Measurements from ENCODE around the gene LYPD5.

The LYPD5 gene

GRCh38 chr19:43804432-43804831, 2.2 kb upstream of the LYPD5 start:
- no peak for DNase-seq

GRCh38 chr19:43799502-43800142, 2.6 kb downstream of the LYPD5 start:
- no peak for DNase-seq

DNA sequence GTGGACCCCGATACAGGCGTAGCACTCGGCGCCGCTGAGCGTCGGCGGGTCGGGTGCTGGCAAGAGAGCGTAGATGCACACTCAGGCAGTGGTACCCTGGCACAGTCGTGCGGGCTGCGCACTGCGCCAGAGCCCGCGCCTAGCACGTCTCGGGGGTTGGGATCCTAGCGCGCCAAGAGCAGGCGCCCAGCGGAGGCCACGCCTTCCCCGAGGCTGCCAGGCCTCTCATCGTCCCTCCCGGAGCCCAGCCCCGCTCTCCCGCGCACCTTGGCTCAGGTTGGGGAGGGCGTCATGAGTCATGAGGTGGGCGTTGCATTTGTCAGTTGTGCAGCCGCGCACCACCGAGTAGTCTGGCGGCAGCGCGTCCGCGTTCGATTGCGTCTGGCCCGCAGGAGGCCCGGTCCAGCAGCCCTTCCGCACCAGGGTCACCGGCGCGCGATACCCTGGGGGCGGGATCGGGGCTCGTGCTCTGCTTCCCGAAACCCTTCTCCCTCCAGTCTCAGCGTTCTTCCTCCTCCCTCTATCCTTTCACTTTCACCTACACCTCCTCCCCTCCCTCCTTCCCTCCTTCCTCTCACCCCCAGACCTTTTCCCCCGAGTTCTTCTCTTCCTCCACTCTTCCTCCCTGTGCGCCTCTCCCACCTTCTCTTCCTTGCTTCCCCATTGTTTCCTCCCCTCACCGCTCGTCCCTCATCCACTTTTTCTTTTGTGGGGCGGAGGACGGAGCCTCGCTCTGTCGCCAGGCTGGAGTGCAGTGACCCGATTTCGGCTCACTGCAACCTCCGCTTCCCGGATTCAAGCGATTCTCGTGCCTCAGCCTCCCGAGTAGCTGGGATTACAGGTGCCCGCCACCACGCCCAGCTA, 3.5 kb downstream of the LYPD5 start:
- DNase-seq: peak in 1 of 2 donors; percentile 27

DNA sequence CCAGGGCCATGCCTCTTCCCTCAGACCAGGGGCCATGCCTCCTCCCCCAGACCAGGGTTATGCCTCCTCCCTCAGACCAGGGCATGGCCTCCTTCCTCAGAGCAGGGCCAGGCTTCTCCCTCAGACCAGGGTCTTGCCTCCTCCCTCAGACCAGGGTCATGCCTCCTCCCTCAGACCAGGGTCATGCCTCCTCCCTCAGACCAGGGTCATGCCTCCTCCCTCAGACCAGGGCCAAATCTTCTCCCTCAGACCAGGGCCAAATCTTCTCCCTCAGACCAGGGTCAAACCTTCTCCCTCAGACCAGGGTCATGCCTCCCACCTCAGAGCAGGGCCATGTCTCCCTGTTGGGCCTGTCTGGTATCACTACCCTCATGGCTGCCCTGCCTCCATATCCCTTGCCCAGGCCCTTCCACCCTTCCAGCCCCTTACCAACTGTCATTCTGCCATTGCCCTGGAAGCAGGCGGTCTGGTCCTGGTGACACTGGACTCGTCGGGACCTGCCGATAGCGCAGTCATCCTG, 4.2 kb downstream of the LYPD5 start:
- DNase-seq: no peak

- no peak for DNase-seq
These were observed 4.7 kb downstream of the LYPD5 start for GRCh38 chr19:43797556-43797955.

DNA sequence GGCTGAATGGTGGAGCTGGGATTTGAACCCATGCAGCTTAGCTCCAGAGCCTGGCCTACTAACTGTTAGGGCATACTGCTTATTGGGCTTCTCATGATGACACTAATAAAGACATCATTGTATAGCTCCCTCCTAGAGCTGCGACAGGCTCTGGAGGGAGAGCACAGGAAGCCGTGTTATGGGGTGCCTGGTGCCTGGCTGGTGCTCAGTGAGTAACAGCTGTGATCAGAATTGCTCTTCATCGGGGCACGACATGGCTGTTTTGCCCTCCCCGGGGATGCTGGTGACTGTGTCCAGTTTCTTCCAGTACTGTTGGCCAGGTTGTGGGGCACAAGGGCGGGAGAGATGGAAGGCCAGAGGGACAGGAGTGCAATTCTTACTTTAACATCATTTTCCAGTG, 5.1 kb downstream of the LYPD5 start:
- DNase-seq: no peak

DNA sequence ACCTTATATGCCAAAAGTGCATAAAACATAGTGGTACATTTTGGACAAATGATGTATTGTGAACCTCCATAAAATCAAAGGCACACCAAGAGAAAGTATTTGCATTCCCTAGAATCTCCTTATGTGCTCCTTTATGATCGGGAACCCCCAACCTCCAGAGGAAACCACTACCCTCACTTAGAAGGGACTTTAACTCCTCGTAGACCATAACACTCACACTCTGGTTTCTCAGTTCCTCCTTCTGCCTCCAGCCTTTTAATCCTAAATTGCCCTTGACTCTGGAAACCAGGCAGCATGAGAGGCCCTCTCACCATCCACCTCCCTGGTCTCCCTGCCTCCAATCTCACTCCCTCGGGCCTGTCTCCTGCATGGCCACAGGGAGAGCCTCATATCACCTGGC, 11.7 kb downstream of the LYPD5 start:
- no peak for DNase-seq

- DNase-seq: no peak
These were observed 13.2 kb downstream of the LYPD5 start for GRCh38 chr19:43789029-43789428.

DNA sequence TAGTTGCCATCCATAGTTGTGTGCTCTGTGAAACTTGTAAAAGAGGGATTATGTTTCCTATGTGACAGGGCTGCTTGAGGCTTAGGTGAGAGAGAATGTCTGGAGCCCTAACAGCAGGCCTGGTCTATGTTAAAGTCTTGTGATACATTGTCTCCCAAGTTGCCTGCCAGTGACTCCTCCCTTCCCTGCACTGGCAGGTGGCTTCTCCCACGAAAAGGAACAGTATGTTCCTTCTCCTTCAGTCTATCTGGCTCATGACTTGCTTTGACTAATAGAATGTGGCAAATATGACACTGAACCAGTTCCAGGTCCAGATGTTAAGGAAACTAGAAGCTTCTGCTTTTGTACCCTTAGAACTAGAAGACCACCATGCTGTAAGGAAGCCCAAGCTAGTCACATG, 15.6 kb downstream of the LYPD5 start:
- DNase-seq: no peak

DNA sequence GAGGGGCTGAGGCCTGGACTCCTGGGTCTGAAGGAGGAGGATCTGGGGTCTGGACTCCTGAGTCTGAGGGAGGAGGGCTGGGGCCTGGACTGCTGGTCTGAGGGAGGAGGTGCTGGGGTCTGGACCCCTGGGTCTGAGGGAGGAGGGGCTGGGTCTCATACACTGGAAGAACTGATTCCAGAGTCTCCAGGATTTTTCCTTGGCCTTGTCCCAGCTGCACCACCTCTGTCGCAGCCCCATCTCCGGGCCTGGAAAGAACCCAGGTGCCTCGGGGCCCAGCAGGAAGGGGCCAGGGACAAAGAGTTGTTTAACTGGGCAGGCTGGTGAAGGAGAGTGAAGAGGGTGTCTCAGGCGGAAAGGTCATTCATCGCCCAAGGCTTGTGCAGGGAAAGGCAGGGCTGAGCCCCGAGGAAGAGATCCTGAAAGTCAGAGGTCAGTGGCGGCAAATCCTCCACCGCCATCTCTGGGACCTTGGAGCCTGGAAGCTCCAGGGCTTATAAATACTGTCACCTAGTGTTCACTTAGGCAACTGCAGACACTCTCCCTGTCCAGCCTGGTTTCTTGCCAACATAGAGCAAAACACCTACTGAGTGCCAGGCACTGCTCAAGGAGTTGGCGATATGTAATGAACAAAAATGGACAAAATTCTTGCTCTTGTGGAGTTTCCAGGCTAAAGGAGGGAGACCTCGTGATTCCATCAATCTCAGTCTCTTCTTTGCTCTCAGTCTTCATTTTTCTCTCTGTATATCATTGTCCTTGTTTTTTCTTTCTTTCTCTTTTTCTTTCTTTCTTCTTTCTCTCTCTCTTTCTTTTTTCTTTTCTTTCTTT, 17.1 kb downstream of the LYPD5 start:
- DNase-seq: peak; percentile 18 to 53

DNA sequence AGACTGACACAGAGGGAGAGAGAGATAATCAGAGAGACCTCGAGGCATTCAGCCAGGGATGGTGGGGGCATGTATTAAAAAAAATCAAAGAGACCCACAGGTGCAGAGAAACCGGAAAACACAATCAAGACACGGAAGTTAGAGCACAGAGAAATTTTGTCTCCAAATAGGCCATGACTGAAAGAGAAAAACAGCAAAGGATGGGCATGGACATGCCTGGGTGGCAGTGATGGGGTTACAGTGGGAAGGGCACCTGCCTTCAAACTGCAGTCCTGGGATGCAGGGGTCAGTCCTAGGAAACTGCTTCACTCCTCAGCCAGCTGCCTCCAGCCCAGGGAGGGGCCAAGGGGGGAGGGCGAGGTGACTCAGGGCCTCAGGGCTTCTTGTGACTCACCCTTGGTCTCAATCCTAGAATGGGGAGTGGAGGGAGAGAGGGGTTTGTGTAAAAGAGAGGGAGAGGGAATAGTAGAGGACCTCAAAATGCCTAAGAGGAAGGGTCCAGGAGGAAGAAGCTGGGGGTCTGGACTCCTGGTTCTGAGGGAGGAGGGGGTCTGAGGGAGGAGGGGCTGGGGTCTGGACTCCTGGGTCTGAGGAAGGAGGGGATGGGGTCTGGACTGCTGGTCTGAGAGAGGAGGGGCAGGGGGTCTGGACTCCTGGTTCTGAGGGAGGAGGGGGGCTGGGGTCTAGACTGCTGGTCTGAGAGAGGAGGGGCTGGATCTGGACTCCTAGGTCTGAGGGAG, 17.8 kb downstream of the LYPD5 start:
- DNase-seq: peak; percentile 32 to 58

GRCh38 chr19:43783636-43784035, 18.6 kb downstream of the LYPD5 start:
- no peak for DNase-seq

GRCh38 chr19:43782689-43783231, 19.5 kb downstream of the LYPD5 start:
- no peak for DNase-seq

- no peak for DNase-seq
These were observed 20.0 kb downstream of the LYPD5 start for GRCh38 chr19:43782311-43782660.

DNA sequence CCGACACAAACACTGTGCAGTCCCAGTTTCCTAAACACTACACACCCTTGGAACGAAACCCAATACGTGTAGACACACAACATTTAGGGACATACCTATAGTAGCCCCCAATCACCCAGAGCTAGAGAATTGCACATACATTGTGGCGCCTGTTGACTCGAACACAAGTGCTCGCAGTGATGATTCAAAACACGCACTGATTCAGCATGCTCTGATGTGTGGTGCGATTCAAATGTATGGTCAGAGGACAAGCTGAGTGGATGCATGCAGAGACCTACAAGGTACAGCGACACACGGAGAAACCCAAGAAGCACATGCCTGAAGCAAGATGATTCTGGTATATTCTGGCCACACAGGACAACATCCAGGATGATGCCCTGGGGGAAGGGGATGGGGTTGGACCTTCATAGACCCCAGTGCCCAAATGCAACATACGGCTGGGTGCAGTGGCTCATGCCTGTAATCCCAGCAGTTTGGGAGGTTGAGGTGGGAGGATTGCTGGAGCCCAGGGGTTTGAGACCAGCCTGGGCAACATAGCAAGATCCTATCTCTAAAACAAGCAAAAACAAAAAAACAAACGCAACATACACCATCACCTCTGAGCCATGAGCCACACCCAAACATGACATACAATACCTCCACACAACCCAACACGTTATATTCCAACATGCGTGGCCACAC, 20.5 kb downstream of the LYPD5 start:
- DNase-seq: no peak

- DNase-seq: peak; percentile 25 to 52
These were observed 21.3 kb downstream of the LYPD5 start, which contains the start of gene KCNN4 for GRCh38 chr19:43780706-43781525. KCNN4 (minus strand) TSS chr19:43780973; CDS start chr19:43780861, 112 bp downstream.

DNA sequence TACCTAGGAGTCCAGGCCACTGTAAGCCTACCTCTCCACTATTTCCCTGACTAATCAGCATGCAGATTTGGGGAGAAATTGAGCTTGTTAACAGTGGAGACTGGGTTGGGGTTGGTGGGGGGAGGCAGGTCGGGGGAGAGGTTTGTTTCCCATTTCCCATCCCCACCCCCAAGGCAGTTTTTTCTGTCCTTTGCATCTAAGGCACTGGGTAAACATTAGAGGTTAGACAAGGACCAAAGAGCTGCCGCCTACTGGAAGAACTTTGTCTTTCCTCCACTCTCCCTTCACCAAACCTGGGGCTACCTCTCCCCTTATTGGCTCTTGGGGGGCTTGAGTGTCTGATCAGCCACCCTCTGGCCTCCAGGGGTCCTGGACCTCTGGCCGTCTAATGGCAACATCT, 22.4 kb downstream of the LYPD5 start:
- no peak for DNase-seq

DNA sequence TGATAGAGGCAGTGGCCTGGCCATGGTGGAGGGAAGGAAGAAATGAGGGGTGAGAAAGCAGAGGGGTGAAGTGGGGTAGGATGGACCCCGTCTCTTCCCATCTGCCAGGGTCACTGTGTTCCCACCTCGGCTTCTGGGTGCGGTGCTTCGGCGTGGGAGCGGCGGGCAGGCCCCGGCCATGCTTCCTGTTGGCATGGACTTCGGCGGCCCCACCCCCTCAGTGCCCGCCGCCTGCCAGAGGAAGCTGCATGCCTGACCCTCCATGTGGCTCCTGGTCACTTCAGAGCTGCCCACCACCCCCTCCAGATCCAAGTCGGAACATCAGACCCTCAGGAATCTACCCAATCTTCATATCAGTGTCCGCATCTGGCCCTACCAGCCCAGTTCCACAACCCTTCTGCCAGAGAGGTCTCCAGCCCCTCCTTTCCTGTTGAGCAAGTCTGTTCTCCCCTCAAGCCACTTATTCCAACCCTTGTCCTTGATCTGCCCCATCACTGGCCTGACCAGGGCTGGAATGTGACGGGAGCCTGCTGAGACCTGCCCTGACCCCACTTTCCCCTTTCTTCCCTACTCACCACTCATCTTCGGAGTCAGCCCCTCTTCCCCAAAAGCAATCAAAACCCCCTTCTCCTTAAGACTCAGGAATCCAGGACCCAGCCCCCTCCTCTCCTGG, 23.0 kb downstream of the LYPD5 start:
- DNase-seq: no peak

DNA sequence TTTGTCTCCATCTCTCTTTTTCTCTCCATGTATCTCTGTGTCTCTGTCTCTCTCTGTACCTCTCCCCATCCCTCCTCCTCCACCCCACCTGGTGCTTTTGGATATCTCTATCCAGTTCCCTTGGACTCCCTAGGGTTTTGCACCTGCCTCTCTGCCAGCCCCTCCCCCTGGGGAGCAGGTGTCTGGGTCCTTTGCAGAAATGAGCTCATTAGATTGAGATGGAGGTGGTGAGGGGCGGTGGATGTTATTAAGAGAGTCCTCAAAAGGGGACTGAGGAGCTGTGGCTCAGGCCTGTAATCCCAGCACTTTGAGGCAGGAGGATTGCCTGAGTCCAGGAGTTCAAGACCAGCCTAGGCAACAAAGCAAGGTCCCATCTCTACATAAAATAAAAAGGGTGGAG, 23.6 kb downstream of the LYPD5 start:
- DNase-seq: no peak

DNA sequence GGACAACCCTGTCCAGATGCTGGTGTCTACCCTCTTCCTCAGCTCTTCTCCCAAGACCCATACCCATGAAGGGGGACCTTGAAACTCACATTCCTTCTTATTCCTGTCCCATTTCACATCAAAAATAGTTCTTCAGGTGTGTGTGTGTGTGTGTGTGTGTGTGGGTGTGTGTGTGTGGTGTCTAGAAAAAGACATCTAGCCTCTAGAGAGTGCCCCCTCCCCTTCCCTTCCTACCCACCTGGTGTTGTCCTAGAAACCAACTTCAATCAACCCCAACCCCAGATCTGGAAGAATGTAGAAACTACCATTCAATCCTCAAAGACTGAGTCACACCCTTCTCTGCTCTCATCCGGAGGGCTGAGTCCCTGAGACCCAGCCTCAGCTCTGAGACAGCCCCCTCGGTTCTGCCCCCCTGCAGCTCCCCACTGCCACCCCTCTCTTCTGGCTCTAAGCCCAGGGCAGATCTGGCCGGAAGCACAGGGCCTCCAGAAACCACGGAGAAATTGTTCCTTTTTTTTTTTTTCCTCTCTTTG, 25.0 kb downstream of the LYPD5 start:
- DNase-seq: peak in 1 of 2 donors; percentile 91

Data from bone marrow (tissue), 2 donors.